C4-2B (cell line): ENCODE results near the gene MAP4.

Source experiments
- ZFX ChIP-seq: fragments of 450-650 bp; IDR thresholded peaks from 2 replicates; pipeline ENCODE4 v1.6.1; 2017
- TF ChIP-seq, protein P1 (sequence below): fragments of 450-650 bp; conservative IDR thresholded peaks from 2 replicates; pipeline ENCODE4 v1.5.1; 2017; ENCODE audit warnings: mild to moderate bottlenecking

DNA sequence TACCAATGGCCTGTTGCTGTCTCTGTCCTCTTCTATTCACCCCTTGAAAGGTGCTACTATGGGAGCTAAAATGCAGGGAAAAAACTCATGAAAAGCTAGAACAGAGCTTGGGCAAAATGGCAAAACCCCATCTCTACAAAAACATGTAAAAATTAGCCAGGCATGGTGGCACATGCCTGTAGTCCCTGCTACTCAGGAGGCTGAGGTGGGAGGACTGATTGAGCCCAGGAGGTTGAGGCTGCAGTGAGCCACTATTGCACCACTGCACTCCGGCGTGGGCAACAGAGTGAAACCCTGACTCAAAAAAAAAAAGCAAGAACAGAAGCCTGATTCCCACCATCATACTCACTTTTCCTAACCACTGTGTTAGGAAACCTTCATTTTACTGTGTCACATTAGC is 1.9 kb downstream of the MAP4 start:
- TF ChIP-seq, protein P1, sequence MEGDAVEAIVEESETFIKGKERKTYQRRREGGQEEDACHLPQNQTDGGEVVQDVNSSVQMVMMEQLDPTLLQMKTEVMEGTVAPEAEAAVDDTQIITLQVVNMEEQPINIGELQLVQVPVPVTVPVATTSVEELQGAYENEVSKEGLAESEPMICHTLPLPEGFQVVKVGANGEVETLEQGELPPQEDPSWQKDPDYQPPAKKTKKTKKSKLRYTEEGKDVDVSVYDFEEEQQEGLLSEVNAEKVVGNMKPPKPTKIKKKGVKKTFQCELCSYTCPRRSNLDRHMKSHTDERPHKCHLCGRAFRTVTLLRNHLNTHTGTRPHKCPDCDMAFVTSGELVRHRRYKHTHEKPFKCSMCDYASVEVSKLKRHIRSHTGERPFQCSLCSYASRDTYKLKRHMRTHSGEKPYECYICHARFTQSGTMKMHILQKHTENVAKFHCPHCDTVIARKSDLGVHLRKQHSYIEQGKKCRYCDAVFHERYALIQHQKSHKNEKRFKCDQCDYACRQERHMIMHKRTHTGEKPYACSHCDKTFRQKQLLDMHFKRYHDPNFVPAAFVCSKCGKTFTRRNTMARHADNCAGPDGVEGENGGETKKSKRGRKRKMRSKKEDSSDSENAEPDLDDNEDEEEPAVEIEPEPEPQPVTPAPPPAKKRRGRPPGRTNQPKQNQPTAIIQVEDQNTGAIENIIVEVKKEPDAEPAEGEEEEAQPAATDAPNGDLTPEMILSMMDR, result no peak
- no peak for TF ChIP-seq ZFX
